Superior temporal gyrus (tissue), 1 donor: ENCODE data around the gene CDH16.
"Not testable (repeated sequence)": the region's sequence is repeated elsewhere in the genome, so short reads cannot be mapped to it uniquely, and the experiment has no call there.

ENCODE experiments used
- DNase-seq: peaks from one replicate; pipeline ENCODE4 v3.0.0-alpha.2; 2016; ENCODE audit errors: extremely low spot score

CDH16 gene

DNA sequence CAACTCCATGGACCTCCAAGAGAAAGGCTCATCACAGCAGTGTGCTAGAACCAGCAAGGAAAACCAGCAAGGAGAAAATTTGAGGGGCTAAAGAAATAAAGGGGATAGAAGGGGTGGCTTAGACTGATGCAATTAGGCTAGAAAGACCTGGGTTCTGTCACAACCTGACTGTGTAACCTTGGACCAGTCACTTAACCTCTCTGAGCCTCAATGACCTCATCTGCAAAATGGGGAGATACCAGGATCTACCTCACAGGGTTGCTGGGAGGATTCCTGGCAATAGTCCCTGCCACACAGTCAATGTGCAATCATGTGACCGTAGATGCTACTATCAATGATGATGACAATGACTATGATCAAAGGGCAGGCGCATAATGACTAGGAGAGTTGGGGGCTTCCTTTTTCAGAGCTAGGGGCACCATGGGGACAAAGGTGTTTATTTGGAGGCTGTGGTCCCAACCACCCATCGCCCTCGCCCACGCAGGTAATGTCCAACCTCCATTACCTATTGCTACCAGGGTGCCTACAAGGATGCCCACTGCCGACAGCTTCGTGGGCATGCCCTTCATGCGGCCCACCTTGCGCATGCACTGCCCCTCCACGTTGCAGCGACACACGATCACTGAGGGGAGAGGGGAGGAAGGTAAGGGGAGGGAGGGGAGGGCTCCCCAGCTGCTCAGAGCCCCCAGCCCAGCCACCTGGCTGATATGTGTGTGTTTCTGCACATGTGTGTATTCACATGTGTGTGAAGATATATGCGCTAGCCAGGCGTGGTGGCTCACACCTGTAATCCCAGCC is 9.7 kb downstream of the CDH16 start:
- no peak for DNase-seq

DNA sequence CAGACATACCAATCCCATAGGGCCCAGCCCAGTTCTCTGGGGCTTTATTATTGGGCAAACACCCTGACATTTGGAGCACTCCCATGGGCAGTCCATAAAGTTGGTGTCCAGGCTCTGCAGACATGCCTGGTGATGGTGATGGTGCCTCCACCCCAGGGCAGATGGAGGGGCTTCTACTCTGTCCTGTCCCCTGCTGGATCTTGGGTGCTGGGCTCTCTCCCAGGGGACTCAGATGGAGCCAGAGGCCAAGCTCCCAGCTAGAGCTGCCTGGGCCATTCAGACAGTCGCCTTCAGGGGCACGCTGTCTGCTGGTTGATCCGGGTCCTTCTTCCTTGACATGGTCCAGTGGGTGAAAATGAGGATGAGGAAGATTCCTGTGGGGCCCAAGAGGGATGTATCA is 10.6 kb downstream of the CDH16 start:
- no peak for DNase-seq

DNA sequence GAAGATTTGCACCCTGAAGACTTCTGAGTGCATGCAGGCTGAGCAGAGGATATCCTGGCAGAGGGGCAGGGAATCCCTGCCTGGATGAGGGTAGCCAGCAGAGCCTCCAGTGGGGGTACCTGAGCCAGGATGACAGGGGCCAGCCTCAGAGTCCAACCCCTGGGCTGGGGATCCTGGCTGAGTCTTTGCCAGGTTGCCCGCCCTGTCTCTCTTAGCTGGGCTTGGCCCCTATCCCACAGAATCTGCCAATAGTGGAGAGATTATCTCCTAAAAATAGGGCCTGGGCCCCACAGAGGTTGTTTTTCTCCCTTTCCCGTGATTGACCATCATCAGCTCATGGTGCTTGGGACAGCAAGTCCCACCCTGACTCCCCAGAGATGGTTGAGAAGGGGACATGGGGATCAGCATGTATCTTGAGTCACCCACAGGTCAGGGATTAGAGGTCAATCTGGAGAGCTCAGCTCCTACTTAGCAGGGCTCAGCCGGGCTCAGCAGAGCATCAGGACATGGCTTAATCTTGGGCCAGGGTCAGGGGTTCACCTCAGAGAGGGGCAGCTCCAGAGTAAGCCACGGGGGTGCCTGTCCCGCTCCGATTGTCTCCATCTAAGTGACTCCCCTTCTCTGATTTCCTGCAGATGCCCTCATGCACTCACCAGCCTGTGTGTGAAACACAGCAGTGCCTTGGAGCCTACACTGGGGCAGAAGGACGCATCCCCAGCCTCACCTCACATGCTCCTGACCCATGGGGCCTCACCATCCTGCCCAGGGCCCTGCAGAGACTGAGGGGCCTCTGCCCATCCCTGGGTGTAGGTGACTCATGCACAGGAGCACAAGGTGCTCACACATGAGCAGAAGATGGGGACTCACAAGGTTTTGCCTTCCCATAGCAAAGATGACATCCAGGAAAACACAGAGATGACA is 11.5 kb downstream of the CDH16 start:
- DNase-seq, result no peak

DNA sequence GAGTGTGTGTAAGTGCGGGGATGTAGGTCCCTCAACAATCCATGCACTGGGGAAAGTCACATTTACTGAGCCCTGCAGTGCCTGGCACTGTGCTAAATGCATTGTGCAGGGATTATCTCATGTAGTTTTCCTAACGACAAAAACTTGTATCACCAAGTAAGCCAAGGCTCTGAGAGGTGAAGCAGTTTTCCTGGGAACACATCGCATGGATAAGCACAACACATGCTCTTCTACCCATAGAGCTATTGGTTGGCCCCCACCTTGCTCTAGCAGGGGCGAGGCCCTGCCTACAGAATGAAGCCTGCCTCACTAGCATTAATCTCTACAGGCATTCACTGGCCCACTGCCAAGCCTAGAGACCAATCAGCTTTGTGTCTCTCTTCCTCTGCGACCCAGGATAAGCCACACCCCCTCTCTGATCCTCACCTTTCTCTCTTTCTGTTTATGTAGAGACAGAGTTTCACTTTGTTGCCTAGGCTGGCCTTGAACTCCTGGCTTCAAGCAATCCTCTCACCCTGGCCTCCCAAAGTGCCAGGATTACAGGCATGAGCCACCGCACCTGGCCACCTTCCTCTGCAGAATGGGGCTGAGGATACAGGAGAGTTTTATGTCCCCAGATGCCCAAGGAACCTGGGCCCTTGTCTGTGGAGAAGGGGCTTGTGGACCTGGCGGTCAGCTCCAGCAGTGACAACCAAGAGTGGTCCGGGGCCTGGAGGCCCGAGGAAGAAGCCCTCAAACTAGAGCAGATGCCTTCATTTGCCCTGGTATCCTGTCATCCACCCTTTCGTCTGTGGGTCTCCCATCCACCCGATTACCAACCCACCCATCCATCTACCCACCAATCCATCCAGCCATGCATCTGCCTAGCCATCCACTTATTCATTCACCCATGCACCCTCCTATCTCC is 12.8 kb downstream of the CDH16 start:
- DNase-seq, result no peak

DNA sequence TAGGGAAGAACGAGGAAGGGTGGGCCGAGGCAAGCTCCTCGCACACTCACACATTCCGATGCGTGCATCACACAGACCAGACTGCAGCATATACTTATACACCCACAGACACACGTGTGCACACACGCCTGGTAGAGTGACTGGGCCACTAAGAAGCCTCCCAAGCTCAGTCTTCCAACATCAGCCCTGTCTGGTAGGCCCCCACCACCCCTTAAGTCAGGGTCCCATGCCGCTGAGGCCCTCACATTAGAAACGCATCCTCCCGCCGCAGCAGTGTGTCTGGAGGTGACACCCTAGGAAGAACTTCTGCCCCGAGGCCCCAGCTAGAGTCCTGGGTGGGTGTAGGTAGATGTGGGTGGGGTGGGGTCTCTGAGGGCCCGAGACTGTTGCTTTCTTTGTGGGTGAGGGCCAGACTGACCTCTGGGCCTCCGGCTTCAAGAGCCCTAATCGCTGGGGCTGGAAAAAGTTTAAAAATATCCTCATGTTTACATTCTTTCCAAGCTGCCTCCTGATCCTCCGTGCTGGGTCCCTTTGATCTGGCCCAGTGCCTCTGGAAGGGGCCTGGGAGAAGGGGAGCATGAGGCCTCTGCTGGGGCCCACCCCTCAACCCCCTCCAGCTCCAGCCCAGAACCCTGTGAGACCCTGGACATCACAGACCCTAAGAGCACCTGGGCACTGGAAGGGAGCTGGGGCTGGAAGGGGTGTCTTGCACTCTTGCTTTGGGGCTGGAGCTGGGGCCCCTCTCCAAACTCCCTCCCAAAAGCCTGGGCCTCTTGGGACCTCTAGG is 13.6 kb downstream of the CDH16 start:
- no peak for DNase-seq

DNA sequence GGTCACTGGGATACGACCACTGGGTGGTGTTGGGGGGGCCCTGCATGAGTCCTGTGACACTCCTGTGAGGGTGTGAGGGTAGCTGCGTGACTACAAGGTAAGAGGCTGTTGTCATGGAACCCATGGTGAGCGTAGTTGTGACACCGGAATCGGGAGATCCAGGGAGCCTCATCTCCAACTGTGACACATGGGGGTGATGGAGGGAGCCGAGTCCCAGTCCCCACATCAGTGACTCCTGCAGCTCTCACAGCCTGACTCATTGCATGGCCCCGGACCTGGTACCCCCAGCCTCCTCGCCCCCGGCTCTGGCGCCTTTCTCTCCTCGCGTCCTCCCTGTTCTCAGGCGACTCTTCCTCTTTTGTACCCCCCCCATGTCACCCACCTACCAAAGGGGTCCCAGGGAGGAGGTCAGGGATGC is 14.2 kb downstream of the CDH16 start:
- no peak for DNase-seq

DNA sequence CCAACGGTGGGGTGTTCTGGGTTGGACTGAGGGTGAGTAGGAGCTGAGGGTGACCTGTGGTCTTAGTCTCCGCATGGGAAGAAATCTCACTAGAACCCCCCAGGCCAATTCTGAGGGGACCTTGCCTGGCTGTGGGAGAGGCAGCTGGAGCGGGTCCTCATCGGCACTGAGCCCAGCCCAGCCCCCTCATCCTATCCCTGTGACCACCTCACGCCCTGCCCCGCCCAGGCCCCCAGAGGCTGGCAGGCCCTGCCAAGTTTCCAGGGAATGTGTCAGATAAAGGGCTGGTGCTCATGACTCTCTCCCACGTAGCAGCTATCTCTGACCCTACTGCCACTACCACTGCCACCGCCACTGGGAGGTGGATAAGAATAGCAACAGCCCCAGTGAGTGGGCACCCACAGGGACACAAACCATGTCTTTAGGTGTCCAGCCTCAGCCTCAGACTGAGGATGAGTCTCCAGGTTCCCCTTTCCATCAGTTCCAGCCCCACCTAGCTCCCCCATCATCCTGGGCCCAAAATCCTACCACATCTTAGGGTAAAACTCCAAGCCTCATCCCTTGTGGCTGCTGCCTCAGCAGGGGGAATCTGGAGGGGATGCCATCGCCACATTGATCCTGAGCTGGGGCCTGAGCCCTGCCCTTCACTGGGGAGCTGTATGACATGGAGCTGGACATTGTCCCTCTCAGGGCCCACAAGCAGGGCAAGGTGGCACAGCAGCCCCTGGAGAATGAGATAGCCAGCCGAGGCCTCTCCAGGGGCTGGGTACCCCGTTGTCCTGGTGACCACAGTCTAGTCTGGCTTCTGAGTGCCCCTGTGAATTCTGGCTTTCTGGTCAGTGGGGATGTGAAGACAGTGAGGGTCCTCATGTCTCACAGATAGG is 14.9 kb downstream of the CDH16 start:
- no peak for DNase-seq

DNA sequence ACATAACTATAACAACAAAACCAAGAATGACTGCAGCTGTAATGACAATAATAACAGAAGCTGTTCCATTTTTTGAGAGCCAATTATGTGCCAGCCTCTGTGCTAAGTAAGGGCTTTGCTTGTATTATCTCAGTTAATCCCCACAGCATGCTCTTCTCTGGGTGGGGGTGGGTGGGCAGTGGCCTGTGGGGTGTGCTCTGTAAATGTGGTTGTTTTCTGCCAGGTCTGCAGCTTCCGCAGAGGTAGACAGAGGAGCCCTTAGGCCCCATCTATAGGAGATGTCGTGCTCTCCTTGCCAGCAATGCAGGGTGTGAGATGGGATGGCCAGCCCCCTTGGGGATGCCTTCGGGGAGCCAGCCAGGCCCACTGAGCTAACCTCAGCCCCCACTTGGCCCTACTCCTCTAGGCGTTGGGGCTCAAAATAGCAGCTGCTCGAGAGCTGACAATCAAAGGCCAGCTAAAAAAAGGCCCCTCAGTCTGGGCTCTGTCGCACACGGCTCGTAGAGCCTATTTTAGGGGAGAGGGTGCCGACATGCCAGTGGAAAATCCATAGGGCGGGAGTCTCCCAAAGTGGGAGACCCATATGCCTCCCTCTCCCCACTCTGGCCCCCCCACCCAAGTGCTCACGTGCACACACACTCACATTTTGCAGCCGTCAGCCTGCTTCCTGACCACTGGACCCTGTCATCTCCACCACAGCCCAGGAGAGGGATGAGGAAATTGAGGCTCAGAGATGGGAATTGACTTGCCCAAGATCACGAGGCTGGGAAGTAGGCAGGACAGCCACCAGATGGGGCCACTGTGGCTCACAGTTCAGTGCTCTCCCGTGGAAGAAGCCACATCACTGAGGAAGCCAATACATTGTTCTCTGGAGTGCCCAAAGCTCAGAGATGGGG is 15.8 kb downstream of the CDH16 start:
- no peak for DNase-seq

DNA sequence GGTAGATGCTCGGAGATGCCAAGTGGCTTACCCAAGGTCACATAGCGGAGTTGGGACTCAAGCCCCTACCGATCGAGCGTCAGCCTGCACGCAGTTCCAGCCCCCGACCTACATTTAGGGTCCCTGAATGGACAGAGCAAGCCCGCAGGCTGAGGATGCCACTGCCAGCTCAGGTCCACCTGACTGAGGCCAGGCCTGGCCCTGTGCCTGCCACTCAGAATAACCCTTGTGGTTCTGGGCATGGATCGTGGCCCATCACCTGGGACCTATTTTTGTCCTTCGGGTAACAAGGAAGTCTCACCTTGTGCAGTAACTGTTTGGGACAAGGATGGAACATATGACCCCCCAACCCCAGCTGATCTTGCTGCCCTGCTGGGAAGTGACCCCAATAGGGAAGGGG is 17.1 kb downstream of the CDH16 start:
- no peak for DNase-seq

DNA sequence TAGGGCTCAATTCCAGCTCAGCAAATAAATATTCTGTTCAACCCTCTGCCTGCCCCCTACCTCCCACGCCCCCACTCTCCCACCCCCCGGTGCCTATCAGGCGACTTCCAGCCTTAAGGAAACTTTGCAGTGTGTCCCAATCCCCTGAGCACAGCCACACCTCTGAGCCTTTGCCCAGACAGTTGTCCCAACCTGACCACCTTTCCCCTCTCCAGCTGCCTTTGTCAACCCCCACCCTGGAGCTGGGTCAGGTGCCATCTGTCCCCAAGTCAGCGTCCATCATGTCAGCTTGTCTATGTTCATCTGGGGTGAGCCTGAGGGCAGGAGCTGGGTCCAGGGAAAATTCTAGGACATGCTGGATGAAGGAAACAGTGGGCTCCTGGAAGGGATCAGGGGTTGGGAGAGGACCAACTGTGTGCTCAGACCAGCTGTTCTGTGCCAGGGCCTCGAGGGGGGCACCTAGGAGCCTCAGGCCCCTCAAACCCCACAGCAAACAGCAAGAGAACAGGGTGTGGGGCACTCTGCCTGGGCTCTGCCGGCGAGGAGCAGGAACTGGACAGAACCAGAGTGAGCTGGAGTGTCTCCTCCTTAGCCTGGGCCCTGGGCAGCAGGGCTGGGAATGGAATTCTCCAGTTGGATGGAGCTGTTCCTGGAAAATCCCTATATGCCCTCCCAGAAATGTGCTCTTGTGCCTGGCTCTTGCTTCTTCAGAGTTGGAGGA is 17.8 kb downstream of the CDH16 start:
- no peak for DNase-seq

DNA sequence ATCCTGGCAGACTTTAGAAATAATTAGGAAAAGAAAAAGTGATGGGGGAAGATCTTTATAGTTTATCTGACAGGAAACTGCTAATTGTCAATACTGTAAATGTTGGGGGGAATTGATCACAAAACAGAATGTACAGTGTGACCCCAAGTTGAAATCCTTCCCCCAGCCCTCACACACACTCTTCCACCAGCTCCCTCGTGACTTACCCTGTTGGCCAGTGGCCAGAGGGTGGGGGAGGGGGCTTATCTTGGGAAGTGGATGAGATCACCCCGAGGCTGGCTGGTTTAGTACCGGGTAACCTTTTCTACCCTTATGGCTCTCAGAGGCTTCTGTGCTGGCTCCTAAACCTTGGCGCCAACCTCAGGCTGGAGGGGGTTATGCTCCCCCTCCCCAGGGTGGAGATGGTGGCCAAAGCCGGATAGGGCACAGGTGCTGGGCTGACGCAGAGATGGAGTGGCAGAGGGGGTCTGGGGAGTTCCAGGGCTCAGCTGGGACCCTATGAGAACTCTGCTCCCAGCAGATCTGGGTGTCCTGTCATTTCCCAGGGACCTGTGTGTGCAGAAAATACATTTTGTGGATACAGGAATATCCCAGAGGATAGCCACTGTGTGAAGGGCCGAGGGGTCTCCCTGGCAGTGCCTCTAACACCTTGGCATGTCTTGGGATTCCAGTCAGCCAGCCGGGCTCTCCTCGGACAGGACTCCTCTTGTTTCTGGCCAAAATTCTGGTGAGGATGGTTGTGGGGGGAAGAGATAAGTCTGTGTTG is 18.6 kb downstream of the CDH16 start:
- no peak for DNase-seq

DNA sequence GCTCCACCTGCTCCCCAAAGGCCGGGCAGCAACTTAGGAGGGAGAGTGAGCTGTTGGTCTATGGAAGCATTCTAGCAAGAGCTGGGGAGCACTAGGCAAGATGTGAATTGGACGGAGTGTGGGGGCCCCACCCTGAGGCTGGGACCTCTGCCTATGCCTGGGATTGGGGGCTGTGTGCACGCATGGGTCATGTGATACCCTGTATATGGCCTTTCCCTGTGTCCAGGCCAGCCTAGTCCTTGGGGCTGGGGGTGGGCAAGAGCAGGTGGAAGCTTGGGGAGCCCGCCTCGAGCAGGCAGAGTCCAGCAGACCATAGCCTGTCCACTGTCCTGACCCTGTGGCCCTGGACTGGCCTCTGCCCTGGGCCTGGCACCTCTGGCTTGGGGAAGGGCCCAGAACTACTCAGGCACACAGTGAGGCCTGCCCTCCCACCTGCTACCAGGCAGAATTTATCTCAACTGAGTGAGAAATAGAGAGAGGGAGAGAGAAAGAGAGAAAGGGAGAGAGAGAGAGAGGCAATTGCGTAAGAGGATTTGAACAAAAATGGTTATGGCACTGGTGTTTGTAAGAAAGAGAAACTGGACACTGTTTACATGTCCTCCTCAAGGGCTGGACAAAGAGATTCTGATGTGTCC is 19.3 kb downstream of the CDH16 start:
- no peak for DNase-seq

DNA sequence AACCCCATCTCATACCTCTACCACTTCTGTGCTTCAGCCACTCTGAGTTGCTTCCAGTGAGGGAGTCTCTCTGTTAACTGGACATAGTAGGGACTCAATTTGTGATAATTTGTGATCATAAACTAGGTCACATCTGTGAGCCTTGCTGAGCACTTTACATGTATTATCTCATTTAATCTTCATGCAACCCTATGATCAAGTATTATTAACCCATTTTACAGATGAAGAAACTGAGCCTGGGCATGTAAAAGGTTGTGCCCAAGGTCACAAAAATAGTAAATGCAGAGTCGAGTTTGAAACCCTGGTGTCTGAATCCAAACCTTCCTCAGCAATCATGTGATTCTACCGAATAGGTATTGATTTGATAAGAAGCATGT is 19.8 kb downstream of the CDH16 start:
- no peak for DNase-seq

DNA sequence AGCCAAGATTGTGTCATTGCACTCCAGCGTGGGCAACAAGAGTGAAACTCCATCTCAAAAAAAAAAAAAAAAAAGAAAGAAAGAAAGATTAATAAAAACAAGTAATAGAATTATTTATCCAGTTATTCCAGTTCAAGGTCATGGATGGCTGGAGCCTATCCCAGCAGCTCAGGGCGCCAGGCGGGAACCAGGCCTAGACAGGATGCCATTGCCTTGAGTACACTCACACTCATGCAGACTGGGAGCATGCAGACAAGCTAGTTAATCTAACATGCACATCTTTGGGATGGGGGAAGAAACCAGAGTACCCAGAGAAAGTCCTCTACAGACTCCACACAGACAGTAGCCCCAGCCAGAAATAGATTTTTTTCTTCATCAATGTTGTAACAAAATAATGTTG is 20.5 kb downstream of the CDH16 start:
- no peak for DNase-seq

DNA sequence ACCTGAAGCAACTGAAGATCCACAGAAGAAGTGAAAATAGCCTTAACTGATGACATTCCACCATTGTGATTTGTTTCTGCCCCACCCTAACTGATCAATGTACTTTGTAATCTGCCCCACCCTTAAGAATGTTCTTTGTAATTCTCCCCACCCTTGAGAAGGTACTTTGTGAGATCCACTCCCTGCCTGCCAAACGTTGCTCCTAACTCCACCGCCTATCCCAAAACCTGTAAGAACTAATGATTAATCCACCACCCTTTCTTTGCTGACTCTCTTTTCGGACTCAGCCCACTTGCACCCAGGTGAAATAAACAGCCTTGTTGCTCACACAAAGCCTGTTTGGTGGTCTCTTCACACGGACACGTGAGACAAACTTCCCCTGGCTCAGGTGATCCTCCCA is 22.0 kb downstream of the CDH16 start:
- DNase-seq, result not testable (repeated sequence)

DNA sequence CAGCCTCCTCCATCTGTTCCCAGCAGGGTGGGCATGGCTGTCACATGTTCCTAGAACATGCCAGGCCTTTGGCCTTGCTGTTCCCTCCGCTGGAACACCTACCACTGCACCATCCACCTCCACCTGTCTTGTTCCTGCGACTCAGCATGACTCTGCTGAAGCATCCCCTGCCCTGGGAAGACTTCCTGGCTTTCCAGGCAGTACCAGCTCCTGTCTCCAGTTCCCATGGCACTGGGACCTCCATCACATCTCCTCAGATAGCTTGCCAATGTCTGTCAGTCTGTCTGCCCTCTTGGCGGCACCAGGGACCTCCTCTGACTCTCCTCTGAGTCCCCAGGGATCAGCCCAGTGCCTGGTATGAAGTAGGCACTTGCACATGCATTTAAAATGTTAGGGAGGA is 22.7 kb downstream of the CDH16 start:
- no peak for DNase-seq

DNA sequence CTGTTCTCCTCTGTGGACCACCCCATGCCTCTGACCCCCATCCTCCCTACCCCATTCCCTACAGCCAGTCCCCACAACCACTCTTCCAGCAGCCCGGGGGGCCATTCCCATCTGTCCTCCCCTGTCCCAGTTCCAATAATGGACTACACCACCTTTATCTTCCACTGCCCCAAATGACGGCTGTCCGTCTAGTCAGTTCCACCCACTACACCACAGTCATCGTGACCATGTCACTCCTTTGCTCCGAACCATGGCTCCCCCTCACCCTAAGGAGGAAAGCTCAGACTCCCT is 23.1 kb downstream of the CDH16 start:
- DNase-seq, result no peak
